ENCODE data around the gene KLHDC7B. TPM values are rescaled to one million over a fixed set of nuclear protein-coding genes. Genes with fewer than 3 reads are reported as not detected.

The KLHDC7B gene
- total and polyA plus RNA-seq, 10 of the 15 experiments (the other 5 are each of a cell fraction or from before 2014, with no cell fraction given), result 0.05 to 2.2 (median 0.93) TPM; not detected in 2

- TF ChIP-seq REST (IDR thresholded peaks at IDR 0.05; ENCODE audit: low read depth, low read length) (no peak), CREB1 (IDR thresholded peaks at IDR 0.05; ENCODE audit: low read depth) (no peak), ZNF622 (IDR thresholded peaks at IDR 0.05) (no peak), RBBP5 (conservative IDR thresholded peaks at IDR 0.05) (no peak), TCF7 (IDR thresholded peaks at IDR 0.05; ENCODE audit: borderline replicate concordance) (no peak), MTA3 (IDR thresholded peaks at IDR 0.05; ENCODE audit: borderline replicate concordance, low read length) (no peak; the same call in 1 of the 2 replicates), IRF3 (IDR thresholded peaks at IDR 0.05) (no peak), POLR2AphosphoS5 (IDR thresholded peaks at IDR 0.05; ENCODE audit: low read length) (peak; percentile 8; the same call in 1 of the 2 replicates), TCF12 (IDR thresholded peaks at IDR 0.05; ENCODE audit: low read depth, low read length) (no peak)
These were observed 35.6 kb downstream of the KLHDC7B start (continued) for GRCh38 chr22:50581031-50581949.

Data from GM12878 (cell line).